IgD-negative memory B cell (primary cell): Measurements from ENCODE around the gene SRC. TPM values are rescaled to one million over a fixed set of nuclear protein-coding genes. Genes with fewer than 3 reads are reported as not detected.

Experiments
- H3K27ac Mint-ChIP-seq, 3 donors: one replicate each; pipeline ENCODE4 v1.8.0; 2020 to 2022; ENCODE audit warnings: mild to moderate bottlenecking in 3 of 3, mixed read lengths in 3 of 3, moderate library complexity in 1 of 3
- H3K27me3 Mint-ChIP-seq: one replicate; pipeline ENCODE4 v1.8.0; 2021; ENCODE audit warnings: mixed read lengths
- H3K36me3 Mint-ChIP-seq: one replicate; pipeline ENCODE4 v1.8.0; 2020; ENCODE audit warnings: mild to moderate bottlenecking, mixed read lengths
- H3K4me1 Mint-ChIP-seq, 3 donors: one replicate each; pipeline ENCODE4 v1.8.0; 2020 to 2022; ENCODE audit warnings: mixed read lengths in 3 of 3, mild to moderate bottlenecking in 1 of 3
- H3K4me3 Mint-ChIP-seq, 4 donors: one replicate each; pipeline ENCODE4 v1.8.0; 2020 to 2022; ENCODE audit warnings: mild to moderate bottlenecking in 4 of 4, mixed read lengths in 4 of 4, moderate library complexity in 3 of 4
- H3K9me3 Mint-ChIP-seq, 3 donors: one replicate each; pipeline ENCODE4 v1.8.0; 2020 to 2021; ENCODE audit warnings: mixed read lengths in 3 of 3, mild to moderate bottlenecking in 1 of 3
- polyA plus RNA-seq: library from polyadenylated mRNA; unstranded; fragments of 300-500 nt; fragmentation: Illumina TruSeq; gene quantifications from one replicate; pipeline ENCODE4 v1.2.3, GENCODE V29; 2021

The SRC gene
- 2.3 TPM for polyA plus RNA-seq

- peak within 1 kb of the TSS; percentile 81 to 95 (median 92) for H3K4me3 Mint-ChIP-seq
These were observed at the start of gene SRC for GRCh38 chr20:37345339-37346235. Gene SRC (plus strand): TSS chr20:37346140. CDS start chr20:37384154, 38,014 bp downstream.

GRCh38 chr20:37296371-37296770, 49.6 kb upstream of the SRC start:
- H3K27me3 Mint-ChIP-seq = no peaks in the 10 kb centered on the region
- H3K27ac Mint-ChIP-seq = peak overlapping the region in 1 of 3 donors; percentile 73
- H3K4me1 Mint-ChIP-seq = peaks cover 23 to 47% (median 40%) of the 10 kb centered on the region in 3 donors
- peaks cover 17% of the 10 kb centered on the region for H3K36me3 Mint-ChIP-seq
- H3K4me3 Mint-ChIP-seq = peak overlapping the region in 1 of 4 donors; percentile 2
- no peaks in the 10 kb centered on the region for H3K9me3 Mint-ChIP-seq

More at GRCh38 chr20:37345339-37346235, at the start of gene SRC:
- Mint-ChIP-seq H3K9me3 (no peaks in the 10 kb centered on the region), H3K36me3 (no peaks in the 10 kb centered on the region), H3K27ac (peak within 1 kb of the TSS in 2 of 3 donors; percentile 10 to 84), H3K4me1 (peaks cover 13 to 14% (median 14%) of the 10 kb centered on the region in 3 donors), H3K27me3 (no peaks in the 10 kb centered on the region)

- peaks cover 16% of the 10 kb centered on the region for H3K36me3 Mint-ChIP-seq
- H3K4me3 Mint-ChIP-seq = no peak overlapping the region
- H3K27ac Mint-ChIP-seq = no peak overlapping the region
- H3K9me3 Mint-ChIP-seq = no peaks in the 10 kb centered on the region
- H3K4me1 Mint-ChIP-seq = peaks cover 23 to 43% (median 35%) of the 10 kb centered on the region in 3 donors
- no peaks in the 10 kb centered on the region for H3K27me3 Mint-ChIP-seq
These were observed 48.7 kb upstream of the SRC start for GRCh38 chr20:37297066-37297736.

- Mint-ChIP-seq H3K4me3 (peak overlapping the region in 1 of 4 donors; percentile 59), H3K36me3 (peaks cover 14% of the 10 kb centered on the region), H3K27ac (peak overlapping the region in 1 of 3 donors; percentile 16), H3K9me3 (no peaks in the 10 kb centered on the region), H3K27me3 (no peaks in the 10 kb centered on the region), H3K4me1 (peaks cover 23 to 41% (median 30%) of the 10 kb centered on the region in 3 donors)
These were observed 47.6 kb upstream of the SRC start for GRCh38 chr20:37298190-37298939.

GRCh38 chr20:37299718-37300528, 46.0 kb upstream of the SRC start:
- Mint-ChIP-seq H3K9me3 (no peaks in the 10 kb centered on the region), H3K4me3 (peak overlapping the region in 2 of 4 donors; percentile 52 to 70), H3K27ac (peak overlapping the region in 1 of 3 donors; percentile 27), H3K27me3 (no peaks in the 10 kb centered on the region), H3K4me1 (peaks cover 19 to 31% (median 21%) of the 10 kb centered on the region in 3 donors), H3K36me3 (peaks cover 10% of the 10 kb centered on the region)

- Mint-ChIP-seq H3K4me1 (peaks cover 15 to 24% (median 17%) of the 10 kb centered on the region in 3 donors), H3K27ac (no peak overlapping the region), H3K36me3 (peaks cover 10% of the 10 kb centered on the region), H3K27me3 (no peaks in the 10 kb centered on the region), H3K4me3 (no peak overlapping the region), H3K9me3 (no peaks in the 10 kb centered on the region)
These were observed 44.8 kb upstream of the SRC start for GRCh38 chr20:37301120-37301519.

GRCh38 chr20:37301558-37301957, 44.4 kb upstream of the SRC start:
- Mint-ChIP-seq H3K4me3 (peak overlapping the region in 1 of 4 donors; percentile 63), H3K4me1 (peaks cover 11 to 20% (median 12%) of the 10 kb centered on the region in 3 donors), H3K27me3 (no peaks in the 10 kb centered on the region)

GRCh38 chr20:37302981-37303380, 43.0 kb upstream of the SRC start:
- peaks cover 6 to 13% (median 8%) of the 10 kb centered on the region in 3 donors for H3K4me1 Mint-ChIP-seq
- no peaks in the 10 kb centered on the region for H3K27me3 Mint-ChIP-seq
- no peaks in the 10 kb centered on the region for H3K9me3 Mint-ChIP-seq
- H3K36me3 Mint-ChIP-seq = peaks cover 13% of the 10 kb centered on the region
- H3K27ac Mint-ChIP-seq = no peak overlapping the region
- no peak overlapping the region for H3K4me3 Mint-ChIP-seq

More at GRCh38 chr20:37301558-37301957, 44.4 kb upstream of the SRC start:
- Mint-ChIP-seq H3K27ac (no peak overlapping the region), H3K36me3 (peaks cover 10% of the 10 kb centered on the region), H3K9me3 (no peaks in the 10 kb centered on the region)

GRCh38 chr20:37303637-37304036, 42.3 kb upstream of the SRC start:
- no peak overlapping the region for H3K27ac Mint-ChIP-seq
- H3K36me3 Mint-ChIP-seq = peaks cover 13% of the 10 kb centered on the region
- no peaks in the 10 kb centered on the region for H3K9me3 Mint-ChIP-seq
- peaks cover 0 to 12% (median 9%) of the 10 kb centered on the region in 3 donors for H3K4me1 Mint-ChIP-seq
- no peak overlapping the region for H3K4me3 Mint-ChIP-seq
- no peaks in the 10 kb centered on the region for H3K27me3 Mint-ChIP-seq

GRCh38 chr20:37305079-37305478, 40.9 kb upstream of the SRC start:
- Mint-ChIP-seq H3K27me3 (no peaks in the 10 kb centered on the region), H3K4me3 (no peak overlapping the region), H3K4me1 (peaks cover 0 to 14% (median 11%) of the 10 kb centered on the region in 3 donors), H3K9me3 (no peaks in the 10 kb centered on the region), H3K27ac (peak overlapping the region in 1 of 3 donors; percentile 4), H3K36me3 (peaks cover 12% of the 10 kb centered on the region)

GRCh38 chr20:37305839-37306238, 40.1 kb upstream of the SRC start:
- no peaks in the 10 kb centered on the region for H3K9me3 Mint-ChIP-seq
- peaks cover 10% of the 10 kb centered on the region for H3K36me3 Mint-ChIP-seq
- peak overlapping the region in 1 of 3 donors; percentile 4 for H3K27ac Mint-ChIP-seq
- no peak overlapping the region for H3K4me3 Mint-ChIP-seq
- no peaks in the 10 kb centered on the region for H3K27me3 Mint-ChIP-seq
- H3K4me1 Mint-ChIP-seq = peaks cover 4 to 11% (median 10%) of the 10 kb centered on the region in 3 donors

GRCh38 chr20:37308086-37309050, 37.6 kb upstream of the SRC start:
- H3K4me3 Mint-ChIP-seq = peak overlapping the region in 1 of 4 donors; percentile 14
- H3K4me1 Mint-ChIP-seq = peaks cover 8 to 16% (median 10%) of the 10 kb centered on the region in 3 donors
- H3K27me3 Mint-ChIP-seq = peaks cover 1% of the 10 kb centered on the region
- H3K27ac Mint-ChIP-seq = peak overlapping the region in 2 of 3 donors; percentile 11 to 43
- H3K36me3 Mint-ChIP-seq = peaks cover 5% of the 10 kb centered on the region
- no peaks in the 10 kb centered on the region for H3K9me3 Mint-ChIP-seq

- no peaks in the 10 kb centered on the region for H3K9me3 Mint-ChIP-seq
- H3K4me1 Mint-ChIP-seq = peaks cover 15 to 23% (median 17%) of the 10 kb centered on the region in 3 donors
- H3K27me3 Mint-ChIP-seq = peaks cover 1% of the 10 kb centered on the region
- peak overlapping the region in 1 of 4 donors; percentile 43 for H3K4me3 Mint-ChIP-seq
- peak overlapping the region in 1 of 3 donors; percentile 54 for H3K27ac Mint-ChIP-seq
- H3K36me3 Mint-ChIP-seq = peaks cover 7% of the 10 kb centered on the region
These were observed 36.6 kb upstream of the SRC start for GRCh38 chr20:37309290-37309689.
